ENCODE data around the gene SRGAP1. TPM values are rescaled to one million over a fixed set of nuclear protein-coding genes. Genes with fewer than 3 reads are reported as not detected.

Gene SRGAP1
- polyA plus RNA-seq, 1 donor from 2014 or later = 4.8 TPM

GRCh38 chr12:64088431-64089349 lies 244.2 kb downstream of the SRGAP1 start:
- Histone ChIP-seq H3K9me2 (ENCODE audit: insufficient read depth, low read length) (no peaks in the 10 kb centered on the region), H3K79me2 (replicated peaks; ENCODE audit: insufficient read depth, low read length) (no peaks in the 10 kb centered on the region), H3K4me2 (ENCODE audit: low read length) (no peak overlapping the region), H3K36me3 (ENCODE audit: insufficient read depth, low read length) (peaks cover 8% of the 10 kb centered on the region), H2AFZ (ENCODE audit: low read depth, low read length) (no peak overlapping the region), H3F3A (ENCODE audit: insufficient read depth, low read length, poor library complexity, severe bottlenecking) (no peaks in the 10 kb centered on the region), H3K27me3 (ENCODE audit: insufficient read depth, low read depth, low read length) (no peaks in the 10 kb centered on the region), H4K20me1 (ENCODE audit: insufficient read depth) (no peaks in the 10 kb centered on the region), H3K4me3 (ENCODE audit: low read length) (no peak overlapping the region), H3K9me3 (ENCODE audit: low read length) (no peaks in the 10 kb centered on the region), H3K27ac (ENCODE audit: low read length) (no peak overlapping the region), H3K9ac (ENCODE audit: low read length) (no peak overlapping the region)
- no peak for TF ChIP-seq SMC3 (conservative IDR thresholded peaks at IDR 0.05; ENCODE audit: poor library complexity)
- no peak for TF ChIP-seq REST (IDR thresholded peaks at IDR 0.05; ENCODE audit: borderline replicate concordance)
- TF ChIP-seq TAF1 (IDR thresholded peaks at IDR 0.05; ENCODE audit: low read depth) = no peak
- TF ChIP-seq MXI1 (conservative IDR thresholded peaks at IDR 0.05; ENCODE audit: poor library complexity, severe bottlenecking) = no peak
- no peak for TF ChIP-seq EZH2 (IDR thresholded peaks at IDR 0.05; ENCODE audit: borderline replicate concordance, insufficient read depth, low read length, poor library complexity, severe bottlenecking)
- TF ChIP-seq POLR2AphosphoS5 (IDR thresholded peaks at IDR 0.05) = no peak
- no peak for TF ChIP-seq EP300 (conservative IDR thresholded peaks at IDR 0.05; ENCODE audit: poor library complexity, severe bottlenecking)
- no peak for TF ChIP-seq RAD21 (conservative IDR thresholded peaks at IDR 0.05)
- TF ChIP-seq, protein P1, sequence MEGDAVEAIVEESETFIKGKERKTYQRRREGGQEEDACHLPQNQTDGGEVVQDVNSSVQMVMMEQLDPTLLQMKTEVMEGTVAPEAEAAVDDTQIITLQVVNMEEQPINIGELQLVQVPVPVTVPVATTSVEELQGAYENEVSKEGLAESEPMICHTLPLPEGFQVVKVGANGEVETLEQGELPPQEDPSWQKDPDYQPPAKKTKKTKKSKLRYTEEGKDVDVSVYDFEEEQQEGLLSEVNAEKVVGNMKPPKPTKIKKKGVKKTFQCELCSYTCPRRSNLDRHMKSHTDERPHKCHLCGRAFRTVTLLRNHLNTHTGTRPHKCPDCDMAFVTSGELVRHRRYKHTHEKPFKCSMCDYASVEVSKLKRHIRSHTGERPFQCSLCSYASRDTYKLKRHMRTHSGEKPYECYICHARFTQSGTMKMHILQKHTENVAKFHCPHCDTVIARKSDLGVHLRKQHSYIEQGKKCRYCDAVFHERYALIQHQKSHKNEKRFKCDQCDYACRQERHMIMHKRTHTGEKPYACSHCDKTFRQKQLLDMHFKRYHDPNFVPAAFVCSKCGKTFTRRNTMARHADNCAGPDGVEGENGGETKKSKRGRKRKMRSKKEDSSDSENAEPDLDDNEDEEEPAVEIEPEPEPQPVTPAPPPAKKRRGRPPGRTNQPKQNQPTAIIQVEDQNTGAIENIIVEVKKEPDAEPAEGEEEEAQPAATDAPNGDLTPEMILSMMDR (IDR thresholded peaks at IDR 0.05; ENCODE audit: poor library complexity, severe bottlenecking) = no peak

DNA sequence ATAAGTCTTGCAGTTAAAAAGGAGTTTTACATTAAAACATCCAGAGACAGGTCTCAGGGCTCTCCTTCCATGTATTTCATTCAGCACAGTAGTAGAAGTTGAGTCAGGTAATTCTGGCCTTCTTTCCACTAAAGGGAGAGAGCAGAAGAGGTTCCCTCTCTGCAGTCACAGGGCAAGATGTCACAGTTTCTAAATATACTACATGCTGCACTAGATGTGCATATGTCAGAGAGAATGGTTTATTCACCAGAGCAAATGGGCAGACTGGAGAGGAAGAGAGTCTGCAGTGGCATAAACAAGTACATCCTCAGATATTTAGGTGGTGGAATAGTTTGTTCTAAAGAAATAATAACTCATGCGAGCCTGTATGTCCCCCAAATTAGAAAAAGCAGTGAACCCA lies 245.5 kb downstream of the SRGAP1 start:
- no peaks in the 10 kb centered on the region for H3K27me3 ChIP-seq (ENCODE audit: insufficient read depth, low read depth, low read length)
- no peak for TF ChIP-seq REST (IDR thresholded peaks at IDR 0.05; ENCODE audit: borderline replicate concordance)
- TF ChIP-seq, protein P1 (IDR thresholded peaks at IDR 0.05; ENCODE audit: poor library complexity, severe bottlenecking) = no peak
- TF ChIP-seq POLR2AphosphoS5 (IDR thresholded peaks at IDR 0.05) = no peak
- no peak for TF ChIP-seq EZH2 (IDR thresholded peaks at IDR 0.05; ENCODE audit: borderline replicate concordance, insufficient read depth, low read length, poor library complexity, severe bottlenecking)
- H3K9me3 ChIP-seq (ENCODE audit: low read length) = no peaks in the 10 kb centered on the region
- H3F3A ChIP-seq (ENCODE audit: insufficient read depth, low read length, poor library complexity, severe bottlenecking) = no peaks in the 10 kb centered on the region
- H3K36me3 ChIP-seq (ENCODE audit: insufficient read depth, low read length) = peaks cover 6% of the 10 kb centered on the region
- no peaks in the 10 kb centered on the region for H3K79me2 ChIP-seq (replicated peaks; ENCODE audit: insufficient read depth, low read length)
- no peak overlapping the region for H3K4me3 ChIP-seq (ENCODE audit: low read length)
- no peaks in the 10 kb centered on the region for H3K9me2 ChIP-seq (ENCODE audit: insufficient read depth, low read length)
- no peaks in the 10 kb centered on the region for H4K20me1 ChIP-seq (ENCODE audit: insufficient read depth)
- no peak overlapping the region for H3K9ac ChIP-seq (ENCODE audit: low read length)
- H2AFZ ChIP-seq (ENCODE audit: low read depth, low read length) = no peak overlapping the region
- H3K27ac ChIP-seq (ENCODE audit: low read length) = no peak overlapping the region
- no peak overlapping the region for H3K4me2 ChIP-seq (ENCODE audit: low read length)

Data from neural cell (in vitro differentiated cells).